ENCODE measurements around the gene LEPROT.

The LEPROT gene

DNA sequence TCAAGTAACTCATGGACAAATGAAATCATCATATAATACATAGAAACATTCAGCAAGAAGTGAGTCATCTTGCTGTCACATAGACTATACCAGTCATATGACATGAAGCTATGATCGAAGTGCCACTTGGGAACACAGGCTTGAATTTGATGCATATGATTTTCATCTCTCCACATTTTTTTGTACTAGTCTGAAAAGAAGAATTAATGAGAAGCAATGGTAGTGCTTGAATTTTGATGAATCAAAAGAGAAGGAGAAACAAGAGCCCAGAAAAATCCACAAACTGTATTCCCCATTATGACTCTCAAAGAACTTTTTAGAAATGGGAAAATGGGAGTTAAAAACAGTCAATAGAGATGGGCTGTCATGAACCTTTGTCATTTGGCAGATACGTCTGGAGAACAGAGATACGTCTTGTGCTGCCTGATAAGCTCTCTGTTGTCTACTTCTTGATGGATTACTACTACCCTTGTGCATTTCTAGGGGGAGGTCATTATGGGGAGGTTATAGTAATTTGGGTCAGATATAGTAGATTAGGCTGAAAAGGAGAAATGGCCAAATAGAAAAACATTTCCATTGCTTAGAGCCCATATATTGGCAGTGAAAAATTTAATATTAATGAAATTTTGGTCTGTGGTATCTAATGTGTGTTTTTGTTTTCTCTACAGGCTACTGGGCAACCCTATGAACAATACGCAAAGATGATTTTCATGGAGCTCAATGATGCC is 8.0 kb upstream of the LEPROT start:
- DNase-seq (ENCODE audit: low read depth in 1 of 2, low spot score in 1 of 2): no peak

DNA sequence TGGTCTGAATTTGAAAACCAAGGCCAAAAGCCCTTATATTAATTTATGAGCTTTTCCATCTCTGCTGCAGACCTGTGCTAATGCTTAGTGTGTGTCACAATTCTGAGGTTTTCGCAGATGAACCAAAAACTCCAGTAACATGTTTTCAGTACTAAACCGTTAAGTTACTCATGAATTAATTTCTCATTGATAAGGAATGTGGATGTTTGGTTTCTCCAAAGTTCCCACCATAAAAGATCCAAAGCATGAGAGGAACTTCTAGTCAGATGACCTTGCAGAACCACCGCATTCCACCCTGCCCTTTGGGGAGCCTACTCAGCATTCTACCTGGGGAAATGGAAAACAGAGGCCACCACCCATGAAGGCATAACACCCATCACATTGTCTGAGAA is 7.5 kb upstream of the LEPROT start:
- no peak for DNase-seq (ENCODE audit: low read depth in 1 of 2, low spot score in 1 of 2)

DNA sequence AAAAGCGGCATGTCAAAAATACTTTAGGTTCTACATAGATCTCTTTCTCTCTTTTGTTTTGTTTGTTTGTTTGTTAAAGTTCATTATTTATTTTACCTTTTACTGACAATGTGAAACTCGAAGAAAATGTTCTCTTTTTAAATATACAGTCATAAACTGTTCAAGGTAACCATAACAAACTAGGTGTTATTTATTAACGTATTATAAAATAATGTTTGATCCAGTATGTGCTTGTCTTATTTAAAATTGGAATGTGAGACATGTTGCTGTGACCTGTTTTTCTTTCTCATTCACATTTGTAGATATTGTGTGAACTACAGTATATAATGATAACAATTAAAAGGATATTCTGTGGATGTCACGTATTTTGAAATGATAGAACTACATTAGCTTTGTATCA is 5.9 kb upstream of the LEPROT start:
- DNase-seq (ENCODE audit: low read depth in 1 of 2, low spot score in 1 of 2): no peak

DNA sequence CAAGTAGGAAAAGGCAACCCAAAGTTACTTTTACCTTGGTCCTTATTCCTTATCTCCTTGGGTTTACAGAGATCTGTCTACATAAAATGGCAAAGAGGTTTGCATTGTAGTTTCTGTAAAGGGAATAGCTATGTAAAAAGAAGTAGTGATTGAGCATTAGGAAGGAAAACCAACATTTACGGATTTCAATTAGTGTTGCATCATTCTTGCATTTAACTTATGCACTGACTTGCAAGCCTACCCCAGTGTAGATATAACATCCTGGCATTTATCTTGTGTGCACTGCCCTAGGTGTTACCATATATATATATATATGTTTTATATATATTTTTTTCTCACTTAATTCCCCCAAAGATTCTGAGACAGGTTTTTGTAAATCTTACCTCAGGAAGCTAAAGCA is 3.7 kb upstream of the LEPROT start:
- DNase-seq (ENCODE audit: low read depth in 1 of 2, low spot score in 1 of 2): no peak

DNA sequence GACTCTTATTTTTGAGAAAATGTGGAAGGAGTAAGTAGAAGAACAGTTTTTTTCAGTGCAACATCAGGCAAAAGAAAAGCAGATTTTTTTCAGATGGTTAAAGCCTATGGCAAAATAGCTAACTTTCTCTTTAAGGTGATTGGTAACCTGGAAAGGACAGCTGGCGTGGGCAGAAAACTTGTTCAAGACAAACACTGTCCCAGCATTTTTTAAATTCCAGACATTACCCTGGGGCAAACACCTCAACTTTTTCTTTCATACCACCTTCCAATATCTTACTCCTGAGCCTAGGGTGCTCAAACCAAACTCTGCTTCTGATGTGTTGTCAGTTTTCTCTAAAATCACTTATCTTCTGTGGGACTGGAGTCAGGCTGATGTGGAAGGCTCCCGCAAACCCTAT is 2.7 kb upstream of the LEPROT start:
- DNase-seq (ENCODE audit: low read depth in 1 of 2, low spot score in 1 of 2): no peak

DNA sequence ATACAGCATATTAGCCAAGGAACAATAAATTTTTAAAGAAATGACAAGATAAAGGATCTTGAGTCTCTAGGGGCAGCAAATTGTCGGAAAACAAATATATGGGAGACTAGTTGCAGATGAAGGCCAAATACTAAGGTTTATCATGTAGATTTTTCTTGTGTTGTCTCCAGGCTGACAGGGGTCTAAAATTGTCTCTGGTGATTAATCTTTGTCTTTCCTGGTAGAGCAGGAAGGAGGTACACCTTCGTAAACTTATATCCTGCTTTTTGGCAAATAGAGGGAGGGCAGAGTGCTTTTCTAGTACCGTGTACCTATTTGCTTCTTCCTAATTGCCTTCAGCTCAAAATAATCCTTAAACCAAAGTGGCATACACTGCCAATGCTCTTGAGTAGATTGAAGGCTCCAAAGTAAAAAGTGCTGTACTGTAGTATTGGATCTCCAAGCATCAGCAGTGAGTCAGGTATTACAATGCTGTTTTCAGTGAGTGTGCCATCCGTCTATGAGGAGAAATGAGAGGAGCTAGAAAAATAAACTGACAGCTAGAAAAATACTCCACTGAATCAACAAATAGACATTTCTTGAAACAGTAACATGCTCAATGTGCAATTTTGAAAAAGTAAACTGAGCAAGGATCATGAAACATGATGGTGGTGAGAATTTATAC is 1.8 kb upstream of the LEPROT start:
- no peak for DNase-seq (ENCODE audit: low read depth in 1 of 2, low spot score in 1 of 2)

DNA sequence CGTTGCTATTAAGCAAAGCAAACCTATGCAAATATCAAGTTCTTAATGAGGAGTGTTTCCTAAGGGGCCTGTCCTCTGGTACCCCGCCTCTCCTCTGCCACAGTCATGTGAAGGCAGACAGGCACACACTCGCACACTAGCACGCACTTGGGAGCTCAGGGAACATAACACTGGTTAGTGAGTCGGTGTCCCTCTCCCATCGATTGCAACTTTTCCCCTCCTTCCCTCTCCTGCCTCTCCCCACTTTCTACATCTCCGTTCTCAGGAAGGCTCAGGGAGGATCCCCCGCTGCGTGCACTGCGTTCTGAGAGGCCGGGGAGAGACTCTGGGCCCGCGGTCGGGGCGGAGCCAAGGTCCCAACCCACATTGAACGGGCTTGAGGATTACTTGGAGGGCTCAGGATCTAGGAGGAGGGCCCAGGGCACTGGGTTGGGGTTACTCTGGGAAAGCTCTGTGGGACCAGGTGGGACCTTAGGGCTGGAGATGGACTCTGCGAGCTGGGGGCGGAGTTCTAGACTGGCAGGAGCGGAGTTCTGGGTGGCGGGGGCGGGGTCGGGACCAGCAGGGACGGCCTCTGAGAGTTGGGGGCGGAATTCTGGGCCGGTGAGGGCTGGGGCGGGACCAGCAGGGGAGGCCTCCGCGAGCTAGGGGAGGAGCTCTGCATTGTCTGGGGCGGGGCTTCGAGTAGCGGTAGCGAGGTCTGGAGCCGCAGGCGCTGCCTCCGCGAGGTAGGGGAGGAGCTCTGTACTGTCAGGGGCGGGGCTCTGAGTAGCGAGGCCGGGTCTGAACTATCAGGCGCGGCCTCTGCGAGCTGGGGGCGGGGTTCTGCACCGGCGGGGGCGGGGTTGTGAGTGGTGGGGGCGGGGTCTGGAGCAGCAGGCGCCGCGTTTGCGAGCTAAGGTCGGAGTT is 533 bp upstream of the LEPROT start:
- DNase-seq (ENCODE audit: low read depth in 1 of 2, low spot score in 1 of 2): peak; percentile 97 to 98

DNA sequence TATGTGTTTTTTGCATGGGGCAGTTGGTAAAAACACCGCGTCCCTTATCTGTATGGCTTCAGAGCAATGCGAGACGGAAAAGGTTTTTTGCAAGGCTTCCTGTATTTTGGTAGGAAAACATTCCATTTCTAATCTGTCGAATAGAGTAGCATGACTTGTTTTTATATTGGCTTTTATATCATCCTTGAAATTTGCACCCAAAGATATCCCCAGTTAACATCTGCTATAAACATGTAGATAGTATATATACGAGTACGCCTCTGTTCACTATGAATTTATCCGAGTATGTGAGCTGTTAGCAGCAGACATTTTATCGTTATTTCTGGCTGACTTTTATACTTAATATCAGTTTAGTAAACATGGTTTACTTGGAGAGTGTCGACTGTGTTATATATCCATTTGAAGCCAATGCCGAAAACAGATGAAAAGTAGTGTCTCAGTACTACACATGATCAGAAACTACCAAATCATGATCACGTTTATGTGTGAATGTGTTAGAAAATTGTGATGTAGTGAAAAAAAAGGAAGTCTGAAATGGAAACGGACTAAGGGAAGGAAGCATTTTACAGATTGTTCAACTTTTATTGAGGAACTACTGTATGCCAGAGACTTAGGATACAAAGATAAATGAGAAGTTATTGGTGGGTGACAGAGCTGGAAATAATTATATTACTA is 1.0 kb downstream of the LEPROT start:
- no peak for DNase-seq (ENCODE audit: low read depth in 1 of 2, low spot score in 1 of 2)

DNA sequence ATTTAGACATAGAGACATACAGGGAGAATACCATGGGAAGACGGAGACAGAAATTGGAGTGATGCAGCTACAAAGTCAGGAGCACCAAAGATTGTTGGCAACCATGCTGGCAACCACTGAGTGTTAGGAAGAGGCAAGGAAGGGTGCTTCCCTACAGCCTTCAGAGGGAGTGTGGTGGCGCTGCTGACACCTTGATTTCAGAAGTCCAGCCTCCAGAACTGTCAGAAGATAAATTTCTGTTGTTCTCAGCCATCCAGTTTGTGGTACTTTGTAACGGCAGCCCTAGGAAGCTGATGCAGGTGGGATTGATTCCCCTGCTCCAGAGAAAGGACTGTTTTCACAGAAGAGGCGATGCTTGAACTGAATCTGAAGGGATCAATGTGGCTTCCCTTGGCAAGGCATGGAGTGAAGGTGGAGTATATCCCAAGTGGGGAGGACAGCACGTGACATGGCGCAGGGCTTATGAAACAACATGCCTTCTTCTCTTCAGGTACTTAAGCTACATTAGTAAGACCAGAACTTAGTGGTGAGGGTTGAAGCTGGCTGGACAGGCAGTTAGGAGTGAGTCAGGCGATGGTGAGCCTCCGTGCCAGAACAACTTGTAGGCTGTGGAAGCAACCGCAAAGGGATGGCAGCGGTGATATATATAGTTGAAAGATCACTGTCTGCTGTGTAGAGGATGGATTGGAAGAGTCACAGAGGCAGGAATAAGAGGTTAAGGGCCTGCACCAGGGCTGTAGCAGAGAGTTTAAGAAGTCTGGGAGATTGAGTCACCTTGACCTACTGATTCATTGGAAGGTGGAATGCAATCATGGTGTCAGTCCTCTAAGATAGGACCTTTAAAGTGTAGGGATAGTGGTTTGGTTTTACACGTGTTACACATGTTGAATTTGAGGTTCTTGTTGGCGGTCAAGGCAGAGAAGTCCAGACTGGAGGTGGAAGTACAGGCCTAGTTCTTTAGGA is 2.1 kb downstream of the LEPROT start:
- DNase-seq (ENCODE audit: low read depth in 1 of 2, low spot score in 1 of 2): no peak

DNA sequence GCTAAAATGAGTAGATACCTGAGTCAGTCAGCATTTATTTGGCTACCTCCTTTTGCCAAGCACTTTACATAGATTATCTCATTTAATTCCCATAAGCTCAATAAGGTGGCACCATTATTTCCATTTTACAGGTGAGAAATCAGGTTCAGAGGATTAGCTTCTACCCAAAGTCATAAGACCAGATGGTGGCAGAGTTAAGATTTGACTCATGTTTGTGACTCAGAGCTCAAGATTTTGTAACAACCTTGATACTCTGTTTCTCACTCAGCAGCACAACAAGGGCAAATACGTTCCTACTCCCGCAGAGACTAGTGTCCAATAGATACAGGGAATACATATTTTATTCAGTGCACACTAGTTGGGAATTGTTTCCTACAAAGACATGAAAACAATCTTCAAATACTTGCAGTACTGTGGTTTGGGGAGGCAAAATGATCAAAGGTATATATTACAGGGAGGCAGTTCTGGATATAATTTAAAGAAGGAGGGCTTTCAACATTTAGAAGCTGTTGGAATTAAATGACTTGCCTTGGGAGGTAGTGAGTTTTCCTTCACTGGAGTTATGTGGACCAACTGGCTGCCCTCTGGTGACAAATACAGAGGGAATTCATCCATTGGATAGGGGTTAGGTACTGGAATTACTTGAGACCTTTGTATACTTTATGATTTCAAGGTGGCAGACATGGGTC is 3.6 kb downstream of the LEPROT start:
- DNase-seq (ENCODE audit: low read depth in 1 of 2, low spot score in 1 of 2): no peak

DNA sequence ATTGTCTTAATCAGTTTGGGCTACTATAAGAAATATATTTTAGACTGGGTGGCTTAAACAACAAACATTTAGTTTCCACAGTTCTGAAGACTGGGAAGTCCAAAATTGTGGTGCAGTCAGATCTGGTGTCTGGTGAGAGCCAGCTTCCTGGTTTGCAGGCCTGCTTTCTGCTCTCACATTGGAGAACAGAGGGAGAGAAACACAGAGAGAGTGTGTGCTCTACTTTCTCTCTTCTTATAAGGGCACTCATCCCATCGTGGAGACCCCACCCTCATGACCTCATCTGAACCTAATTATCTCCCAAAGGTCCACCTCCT is 4.1 kb downstream of the LEPROT start:
- DNase-seq (ENCODE audit: low read depth in 1 of 2, low spot score in 1 of 2): no peak

DNA sequence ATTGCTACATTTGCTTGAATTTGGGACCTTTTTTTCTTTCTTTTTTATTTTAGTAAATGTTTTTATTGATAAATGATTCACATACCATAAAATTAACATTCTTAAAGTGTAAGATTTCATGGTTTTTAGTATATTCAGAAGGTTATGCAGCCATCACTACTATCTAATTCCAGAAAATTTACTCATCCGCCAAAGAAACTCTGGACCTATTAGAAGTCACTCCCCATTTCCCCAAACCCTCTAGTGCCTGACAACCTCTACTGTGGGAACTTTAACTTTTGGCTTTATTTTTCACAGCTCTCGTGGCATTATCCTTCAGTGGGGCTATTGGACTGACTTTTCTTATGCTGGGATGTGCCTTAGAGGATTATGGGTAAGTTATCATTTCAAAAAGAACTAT is 4.5 kb downstream of the LEPROT start:
- no peak for DNase-seq (ENCODE audit: low read depth in 1 of 2, low spot score in 1 of 2)

DNA sequence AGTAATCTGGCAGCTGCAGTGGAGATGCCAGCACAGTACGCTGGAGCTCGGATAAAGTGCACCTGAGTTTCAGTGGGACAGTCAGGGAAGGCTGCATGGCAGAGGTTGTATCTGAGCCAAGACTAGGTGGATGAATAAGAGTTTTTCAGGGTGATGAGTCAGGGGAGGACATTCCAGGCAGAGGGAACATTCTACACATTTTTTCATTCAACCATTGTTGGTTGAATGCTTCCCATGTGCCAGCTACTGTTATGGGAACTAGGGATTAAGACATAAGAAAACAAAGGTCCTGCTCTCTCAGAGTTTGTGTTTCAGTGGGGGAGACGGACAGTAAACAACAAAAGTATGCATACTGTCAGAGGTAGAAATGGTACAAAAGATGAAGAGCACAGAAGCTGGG is 5.2 kb downstream of the LEPROT start:
- no peak for DNase-seq (ENCODE audit: low read depth in 1 of 2, low spot score in 1 of 2)

DNA sequence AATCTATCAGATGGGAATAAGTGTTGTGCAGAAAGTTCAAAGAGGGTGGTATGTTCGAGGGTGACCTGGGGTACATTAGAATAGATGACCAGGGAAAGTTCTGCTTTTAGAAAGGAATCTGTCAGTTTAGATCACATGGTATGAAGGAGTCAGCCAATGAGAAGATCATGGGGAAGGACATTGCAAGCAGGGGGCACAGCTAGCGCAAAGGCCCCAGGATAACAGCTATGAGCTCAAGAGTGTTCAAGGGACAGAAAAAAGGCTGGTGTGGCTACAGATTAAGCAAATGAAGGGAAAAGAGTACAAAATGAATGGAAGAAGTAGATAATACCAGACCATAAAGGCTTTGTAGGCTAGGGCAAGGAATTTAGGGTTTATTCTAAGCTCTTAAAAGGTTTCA is 8.6 kb downstream of the LEPROT start:
- DNase-seq (ENCODE audit: low read depth in 1 of 2, low spot score in 1 of 2): no peak

DNA sequence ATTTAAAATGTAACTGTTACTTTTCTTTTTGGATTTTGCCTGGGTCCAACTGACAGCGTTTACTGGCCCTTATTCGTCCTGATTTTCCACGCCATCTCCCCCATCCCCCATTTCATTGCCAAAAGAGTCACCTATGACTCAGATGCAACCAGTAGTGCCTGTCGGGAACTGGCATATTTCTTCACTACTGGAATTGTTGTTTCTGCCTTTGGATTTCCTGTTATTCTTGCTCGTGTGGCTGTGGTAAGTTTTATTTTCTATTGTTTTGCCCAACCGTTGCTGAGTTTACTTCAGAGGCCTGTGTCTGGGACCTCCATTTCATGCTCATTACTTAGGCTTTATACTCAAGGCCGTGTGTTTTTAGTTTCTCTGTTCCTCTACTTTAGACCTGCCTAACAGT is 9.3 kb downstream of the LEPROT start:
- no peak for DNase-seq (ENCODE audit: low read depth in 1 of 2, low spot score in 1 of 2)

DNA sequence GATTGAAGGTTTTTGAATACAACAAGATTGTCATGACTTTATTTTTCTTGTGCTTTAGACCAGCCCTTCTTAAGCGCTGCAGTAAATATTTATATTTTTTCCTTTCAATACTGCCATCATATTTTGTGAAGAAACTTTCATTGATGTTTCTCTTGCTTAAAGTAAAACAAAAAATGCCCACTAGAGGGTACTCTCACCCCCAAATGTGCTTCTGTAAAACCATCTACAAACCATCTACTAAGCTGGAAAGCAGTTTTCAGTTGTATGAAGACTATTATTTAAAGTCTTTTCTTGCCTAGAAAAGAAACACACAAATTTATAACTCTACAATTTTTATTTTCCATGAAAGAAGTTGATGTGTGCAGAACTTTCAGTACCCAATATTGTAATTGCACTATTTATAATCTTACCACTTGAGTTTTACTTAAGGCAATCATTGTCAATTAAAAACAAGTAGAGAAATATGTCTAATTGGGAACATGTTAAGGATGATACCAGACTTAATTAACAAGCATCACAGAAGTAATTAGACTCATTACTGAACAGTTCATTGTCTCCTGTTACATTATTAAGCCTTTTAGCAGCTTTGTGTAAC is 10.7 kb downstream of the LEPROT start:
- no peak for DNase-seq (ENCODE audit: low read depth in 1 of 2, low spot score in 1 of 2)

DNA sequence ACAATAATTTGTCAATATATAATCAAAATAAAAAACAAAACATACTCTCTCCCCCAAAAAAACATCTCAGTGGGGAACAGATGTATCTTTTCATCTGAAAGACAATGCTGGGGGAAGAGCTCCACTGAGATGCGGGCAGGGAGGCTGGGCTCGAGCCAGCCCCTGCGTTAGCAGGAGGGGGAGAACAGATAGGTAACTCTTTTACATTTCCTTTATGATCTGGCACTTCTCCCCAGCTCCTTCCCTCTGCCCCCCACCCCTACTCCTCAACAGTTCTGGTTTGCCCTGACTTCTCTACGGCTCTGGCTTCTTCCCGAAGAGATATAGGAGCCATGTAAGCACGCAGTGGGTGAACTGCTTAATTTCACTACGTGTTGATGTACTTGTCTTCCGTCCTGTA is 12.4 kb downstream of the LEPROT start:
- DNase-seq (ENCODE audit: low read depth in 1 of 2, low spot score in 1 of 2): no peak

DNA sequence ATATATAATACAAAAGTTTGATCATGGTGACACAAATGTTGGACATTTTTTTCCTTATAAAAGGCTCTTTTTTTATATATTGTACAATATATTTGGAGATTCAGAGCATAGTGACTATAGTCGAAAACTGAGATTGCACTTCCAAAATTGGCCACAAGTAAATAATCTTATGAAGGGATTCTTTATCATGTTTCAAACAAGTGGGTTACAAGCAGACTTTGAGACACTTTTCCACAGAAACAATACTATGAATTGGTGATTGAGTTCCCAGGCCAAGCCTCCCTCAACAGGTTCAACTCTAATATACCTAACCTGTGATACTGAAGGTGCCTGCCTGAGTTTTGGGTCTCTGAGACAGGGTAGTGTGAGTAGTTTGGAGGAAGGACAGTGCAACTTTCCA is 13.8 kb downstream of the LEPROT start:
- no peak for DNase-seq (ENCODE audit: low read depth in 1 of 2, low spot score in 1 of 2)

DNA sequence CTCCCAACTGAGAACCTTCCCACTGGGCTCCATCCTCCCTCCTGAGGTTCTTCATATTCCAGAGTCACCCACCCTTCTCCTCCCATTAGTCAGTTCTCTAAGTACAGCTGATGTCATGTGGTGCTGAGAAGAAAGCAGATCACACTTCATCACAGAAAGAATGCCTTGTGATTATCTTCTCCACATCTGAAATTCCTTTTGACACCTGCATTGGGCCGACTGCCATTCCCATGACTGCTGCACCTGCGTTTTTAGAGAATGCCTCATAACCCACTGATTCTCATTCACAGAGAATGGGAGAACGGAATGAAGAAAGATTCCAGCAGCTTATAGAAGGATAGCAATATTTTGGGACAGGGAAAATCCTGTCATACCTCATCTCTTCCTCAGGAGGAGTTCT is 14.3 kb downstream of the LEPROT start:
- no peak for DNase-seq (ENCODE audit: low read depth in 1 of 2, low spot score in 1 of 2)

DNA sequence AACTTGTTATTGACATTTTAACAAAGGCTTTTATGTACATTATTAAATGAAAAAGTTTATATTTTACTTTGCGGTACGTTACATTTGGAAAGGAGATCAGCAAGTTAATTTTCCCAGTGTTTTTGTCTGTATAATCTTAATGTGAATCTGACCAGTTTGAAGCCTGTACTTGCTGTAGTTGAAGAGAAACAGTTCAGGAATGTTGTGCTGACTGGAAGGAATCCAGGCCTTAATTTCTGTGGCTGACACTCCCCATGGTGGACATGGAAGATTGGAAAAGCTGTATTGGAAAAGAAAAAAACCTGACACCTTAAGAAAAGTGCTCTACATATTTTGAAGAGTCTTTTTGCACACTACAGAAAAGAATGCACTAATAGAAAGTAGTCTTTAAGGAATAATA is 15.5 kb downstream of the LEPROT start:
- no peak for DNase-seq (ENCODE audit: low read depth in 1 of 2, low spot score in 1 of 2)

Data from activated T-helper 1 cell treated with anti-CD3 and anti-CD28 coated beads, Interleukin-2, amount 50 U/mL, for 16 hours (primary cell).